ENCODE results near the gene TRAPPC6A. TPM values are rescaled to one million over a fixed set of nuclear protein-coding genes. Genes with fewer than 3 reads are reported as not detected.

TRAPPC6A gene
- total RNA-seq = 10 to 100 TPM; 15.1 to 36.4 (median 27.2) TPM
- polyA plus RNA-seq = 10 to 100 TPM; 50.3 to 67.5 (median 66.1) TPM

- WGBS, 2 donors = 0% methylated on average over 36 of the region's 36 CpGs
- intact Hi-C loops (cut with DNase I) = loop anchor here (2.0 to 5.0 kb wide), 3 partner anchors 73 to 161 kb away; partner anchors contain the start of genes MARK4 and PPP1R37
- no peak for DNase-seq
- H3K27ac ChIP-seq = peak within 1 kb of the TSS; percentile 94 to 98 (median 95)
- peaks cover 0 to 5% (median 0%) of the 10 kb centered on the region in 4 donors for H3K36me3 ChIP-seq
- peaks cover 0 to 38% (median 30%) of the 10 kb centered on the region in 4 donors for H3K4me1 ChIP-seq
- no peaks in the 10 kb centered on the region for H3K9me3 ChIP-seq
- TF ChIP-seq POLR2AphosphoS5 (IDR thresholded peaks at IDR 0.05) (peak; percentile 86 to 93 (median 90)), POLR2A (IDR thresholded peaks at IDR 0.05) (peak; percentile 55 to 59), CTCF (IDR thresholded peaks at IDR 0.05) (no peak)
- peak within 1 kb of the TSS; percentile 75 to 89 (median 86) for H3K4me3 ChIP-seq
- no peaks in the 10 kb centered on the region for H3K27me3 ChIP-seq
These were observed at the start of gene TRAPPC6A for GRCh38 chr19:45177817-45178261. TRAPPC6A (minus strand) TSS chr19:45178237; CDS start chr19:45178218, 19 bp downstream.

GRCh38 chr19:45224645-45225044, 46.6 kb upstream of the TRAPPC6A start:
- Histone ChIP-seq H3K27me3 (peaks cover 0 to 38% (median 7%) of the 10 kb centered on the region in 3 donors), H3K27ac (no peak overlapping the region), H3K4me3 (no peak overlapping the region), H3K36me3 (no peaks in the 10 kb centered on the region), H3K9me3 (no peaks in the 10 kb centered on the region), H3K4me1 (no peaks in the 10 kb centered on the region)
- intact Hi-C loops (cut with DNase I) = no loop called here
- 33 to 72% methylated on average over 11 of the region's 11 CpGs for WGBS, 2 donors
- no peak for DNase-seq
- no peak for TF ChIP-seq EP300 (IDR thresholded peaks at IDR 0.05)
- no peak for TF ChIP-seq POLR2A (IDR thresholded peaks at IDR 0.05)
- no peak for TF ChIP-seq POLR2AphosphoS5 (IDR thresholded peaks at IDR 0.05)
- no peak for TF ChIP-seq CTCF (IDR thresholded peaks at IDR 0.05)

- 87 to 91% methylated on average over 5 of the region's 5 CpGs for WGBS, 2 donors
- DNase-seq = no peak
- Histone ChIP-seq H3K36me3 (no peaks in the 10 kb centered on the region), H3K27ac (no peak overlapping the region), H3K4me1 (no peaks in the 10 kb centered on the region), H3K4me3 (no peak overlapping the region), H3K9me3 (no peaks in the 10 kb centered on the region), H3K27me3 (peaks cover 0 to 46% (median 9%) of the 10 kb centered on the region in 3 donors)
- intact Hi-C loops (cut with DNase I) = no loop called here
- TF ChIP-seq EP300 (IDR thresholded peaks at IDR 0.05) = no peak
- no peak for TF ChIP-seq POLR2AphosphoS5 (IDR thresholded peaks at IDR 0.05)
- no peak for TF ChIP-seq POLR2A (IDR thresholded peaks at IDR 0.05)
- TF ChIP-seq CTCF (IDR thresholded peaks at IDR 0.05) = no peak
These were observed 45.8 kb upstream of the TRAPPC6A start for GRCh38 chr19:45223879-45224278.

GRCh38 chr19:45222724-45223123, 44.7 kb upstream of the TRAPPC6A start:
- Histone ChIP-seq H3K9me3 (no peaks in the 10 kb centered on the region), H3K4me1 (peaks cover 0 to 3% (median under 1%) of the 10 kb centered on the region in 4 donors), H3K36me3 (no peaks in the 10 kb centered on the region), H3K4me3 (no peak overlapping the region), H3K27ac (no peak overlapping the region), H3K27me3 (peaks cover 4 to 54% (median 20%) of the 10 kb centered on the region in 3 donors)
- no peak for DNase-seq
- intact Hi-C loops (cut with DNase I) = no loop called here
- WGBS, 2 donors = 31 to 79% methylated on average over 6 of the region's 6 CpGs
- TF ChIP-seq POLR2AphosphoS5 (IDR thresholded peaks at IDR 0.05) = no peak
- TF ChIP-seq EP300 (IDR thresholded peaks at IDR 0.05) = no peak
- no peak for TF ChIP-seq POLR2A (IDR thresholded peaks at IDR 0.05)
- TF ChIP-seq CTCF (IDR thresholded peaks at IDR 0.05) = no peak

Data from sigmoid colon (tissue), 7 donors.